Hepatocyte (in vitro differentiated cells): Measurements from ENCODE around the gene SLFN12L.

Experiments
- EZH2 ChIP-seq: fragments of 200-600 bp; sonication (generic); IDR thresholded peaks from 2 replicates; pipeline ENCODE4 v1.6.1; 2016; ENCODE audit warnings: antibody characterized with exemption, mild to moderate bottlenecking, borderline replicate concordance
- EZH2phosphoT487 ChIP-seq: fragments of 200-600 bp; sonication (generic); IDR thresholded peaks from one replicate; pipeline ENCODE4 v1.6.1; 2018; ENCODE audit warnings: antibody characterized with exemption, mild to moderate bottlenecking, low read depth, moderate library complexity; ENCODE audit not compliant: unreplicated experiment, severe bottlenecking
- TF ChIP-seq, protein P1 (sequence below): fragments of 200-600 bp; sonication (generic); IDR thresholded peaks from 2 replicates; pipeline ENCODE4 v1.5.1; 2016; ENCODE audit warnings: antibody characterized with exemption, mild to moderate bottlenecking; ENCODE audit not compliant: poor library complexity

GRCh38 chr17:35546487-35546886, 9.0 kb upstream of the SLFN12L start:
- TF ChIP-seq, protein P1, sequence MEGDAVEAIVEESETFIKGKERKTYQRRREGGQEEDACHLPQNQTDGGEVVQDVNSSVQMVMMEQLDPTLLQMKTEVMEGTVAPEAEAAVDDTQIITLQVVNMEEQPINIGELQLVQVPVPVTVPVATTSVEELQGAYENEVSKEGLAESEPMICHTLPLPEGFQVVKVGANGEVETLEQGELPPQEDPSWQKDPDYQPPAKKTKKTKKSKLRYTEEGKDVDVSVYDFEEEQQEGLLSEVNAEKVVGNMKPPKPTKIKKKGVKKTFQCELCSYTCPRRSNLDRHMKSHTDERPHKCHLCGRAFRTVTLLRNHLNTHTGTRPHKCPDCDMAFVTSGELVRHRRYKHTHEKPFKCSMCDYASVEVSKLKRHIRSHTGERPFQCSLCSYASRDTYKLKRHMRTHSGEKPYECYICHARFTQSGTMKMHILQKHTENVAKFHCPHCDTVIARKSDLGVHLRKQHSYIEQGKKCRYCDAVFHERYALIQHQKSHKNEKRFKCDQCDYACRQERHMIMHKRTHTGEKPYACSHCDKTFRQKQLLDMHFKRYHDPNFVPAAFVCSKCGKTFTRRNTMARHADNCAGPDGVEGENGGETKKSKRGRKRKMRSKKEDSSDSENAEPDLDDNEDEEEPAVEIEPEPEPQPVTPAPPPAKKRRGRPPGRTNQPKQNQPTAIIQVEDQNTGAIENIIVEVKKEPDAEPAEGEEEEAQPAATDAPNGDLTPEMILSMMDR = no peak
- TF ChIP-seq EZH2 (no peak), EZH2phosphoT487 (no peak)
